ENCODE measurements around the gene TEAD1. TPM values are rescaled to one million over a fixed set of nuclear protein-coding genes. Genes with fewer than 3 reads are reported as not detected.

TEAD1 gene
- total RNA-seq, 1 experiment from 2014 or later: 102 TPM

GRCh38 chr11:12865863-12866595 is 191.8 kb downstream of the TEAD1 start:
- in situ Hi-C loops (cut with HindIII; ENCODE audit: low pct_unique_long_range_greater_than_20kb, low sequenced_read_pairs): no loop called here
- no peaks in the 10 kb centered on the region; the same call in 1 of the 2 replicates for H3K36me3 ChIP-seq (ENCODE audit: control insufficient read depth, insufficient read depth, low read length)

GRCh38 chr11:12867531-12867930 is 193.3 kb downstream of the TEAD1 start:
- no peaks in the 10 kb centered on the region for H3K9me3 ChIP-seq (ENCODE audit: control insufficient read depth, insufficient read depth, low read depth, low read length)
- DNase-seq (ENCODE audit: low read depth, low spot score) (no peak), ATAC-seq (no peak)
- TF ChIP-seq REST (IDR thresholded peaks at IDR 0.05; ENCODE audit: insufficient read depth in 1 of 2, low read depth in 2 of 2, low read length in 1 of 2): no peak
- TF ChIP-seq CTCF (IDR thresholded peaks at IDR 0.05): no peak
- TF ChIP-seq SIN3A (IDR thresholded peaks at IDR 0.05; ENCODE audit: borderline replicate concordance, insufficient read depth, low read depth, low read length): no peak
- TF ChIP-seq TCF7L2 (IDR thresholded peaks at IDR 0.05; ENCODE audit: low read depth, low read length): no peak
- TF ChIP-seq POLR2AphosphoS5 (IDR thresholded peaks at IDR 0.05; ENCODE audit: low read depth, low read length): no peak
- ChIA-PET CTCF (no interaction called here), POLR2A (no interaction called here)
- H3K27me3 ChIP-seq (ENCODE audit: control insufficient read depth, insufficient read depth, low read length): no peaks in the 10 kb centered on the region
- BruUV-seq (replicated peaks): no TSS peak
- H3K27ac ChIP-seq (ENCODE audit: low read length): no peak overlapping the region
- no peaks in the 10 kb centered on the region for H3K4me1 ChIP-seq (ENCODE audit: control insufficient read depth, insufficient read depth, low read length)
- no peaks in the 10 kb centered on the region; the same call in 1 of the 2 replicates for H3K36me3 ChIP-seq (ENCODE audit: control insufficient read depth, insufficient read depth, low read length)
- in situ Hi-C loops (cut with HindIII; ENCODE audit: low pct_unique_long_range_greater_than_20kb, low sequenced_read_pairs): no loop called here
- H3K4me3 ChIP-seq (ENCODE audit: low read depth in 2 of 2, low read length in 2 of 2): no peak overlapping the region
- intact Hi-C loops (cut with micrococcal nuclease; ENCODE audit: unreplicated experiment): no loop called here

More at GRCh38 chr11:12865863-12866595, 191.8 kb downstream of the TEAD1 start:
- TF ChIP-seq CTCF (IDR thresholded peaks at IDR 0.05) (no peak), REST (IDR thresholded peaks at IDR 0.05; ENCODE audit: insufficient read depth in 1 of 2, low read depth in 2 of 2, low read length in 1 of 2) (no peak), TCF7L2 (IDR thresholded peaks at IDR 0.05; ENCODE audit: low read depth, low read length) (no peak), POLR2AphosphoS5 (IDR thresholded peaks at IDR 0.05; ENCODE audit: low read depth, low read length) (no peak), SIN3A (IDR thresholded peaks at IDR 0.05; ENCODE audit: borderline replicate concordance, insufficient read depth, low read depth, low read length) (no peak)
- ChIA-PET POLR2A (no interaction called here), CTCF (no interaction called here)
- H3K9me3 ChIP-seq (ENCODE audit: control insufficient read depth, insufficient read depth, low read depth, low read length): no peaks in the 10 kb centered on the region
- H3K4me3 ChIP-seq (ENCODE audit: low read depth in 2 of 2, low read length in 2 of 2): no peak overlapping the region
- no TSS peak for BruUV-seq (replicated peaks)
- H3K27ac ChIP-seq (ENCODE audit: low read length): no peak overlapping the region
- DNase-seq (ENCODE audit: low read depth, low spot score): no peak
- no peaks in the 10 kb centered on the region for H3K4me1 ChIP-seq (ENCODE audit: control insufficient read depth, insufficient read depth, low read length)
- no peak for ATAC-seq
- H3K27me3 ChIP-seq (ENCODE audit: control insufficient read depth, insufficient read depth, low read length): no peaks in the 10 kb centered on the region
- intact Hi-C loops (cut with micrococcal nuclease; ENCODE audit: unreplicated experiment): no loop called here
